Activated effector memory CD4-positive, alpha-beta T cell treated with anti-CD3 and anti-CD28 coated beads, Interleukin-2, amount 50 U/mL, for 16 hours (primary cell): ENCODE data around the gene ZACN.
"Not testable (repeated sequence)": the region's sequence is repeated elsewhere in the genome, so short reads cannot be mapped to it uniquely, and the experiment has no call there.

Source experiments
- DNase-seq: peaks from one replicate; pipeline ENCODE4 v3.0.0-alpha.2; 2020

Gene ZACN

GRCh38 chr17:76078860-76079534 lies at the start of gene ZACN:
TSS of gene ZACN (plus strand) at chr17:76079182. CDS start at chr17:76079265, 83 bp downstream.
- DNase-seq, result no peak

- no peak for DNase-seq
These were observed 46.8 kb upstream of the ZACN start for GRCh38 chr17:76032073-76032779.

- DNase-seq, result no peak
These were observed 46.2 kb upstream of the ZACN start for GRCh38 chr17:76032780-76033108.

- no peak for DNase-seq
These were observed 45.8 kb upstream of the ZACN start for GRCh38 chr17:76033139-76033538.

- DNase-seq, result no peak
These were observed 44.3 kb upstream of the ZACN start for GRCh38 chr17:76034428-76035350.

GRCh38 chr17:76036497-76037261 lies 42.3 kb upstream of the ZACN start:
- no peak for DNase-seq

- DNase-seq, result no peak
These were observed 40.9 kb upstream of the ZACN start for GRCh38 chr17:76038050-76038449.

GRCh38 chr17:76039121-76039520 lies 39.9 kb upstream of the ZACN start:
- no peak for DNase-seq

- DNase-seq, result no peak
These were observed 38.6 kb upstream of the ZACN start for GRCh38 chr17:76040376-76040775.

- DNase-seq, result not testable (repeated sequence)
These were observed 36.1 kb upstream of the ZACN start for GRCh38 chr17:76042868-76043267.

- DNase-seq, result not testable (repeated sequence)
These were observed 34.4 kb upstream of the ZACN start for GRCh38 chr17:76044475-76045007.

GRCh38 chr17:76046064-76046463 lies 32.9 kb upstream of the ZACN start:
- no peak for DNase-seq

- no peak for DNase-seq
These were observed 30.9 kb upstream of the ZACN start for GRCh38 chr17:76048025-76048605.

GRCh38 chr17:76048711-76049110 lies 30.3 kb upstream of the ZACN start:
- DNase-seq, result no peak

- no peak for DNase-seq
These were observed 29.7 kb upstream of the ZACN start for GRCh38 chr17:76049239-76049638.

GRCh38 chr17:76049836-76050537 lies 29.0 kb upstream of the ZACN start:
- no peak for DNase-seq

GRCh38 chr17:76050538-76051467 lies 28.2 kb upstream of the ZACN start:
- DNase-seq, result no peak

GRCh38 chr17:76051561-76051960 lies 27.4 kb upstream of the ZACN start:
- DNase-seq, result no peak

- no peak for DNase-seq
These were observed 25.5 kb upstream of the ZACN start for GRCh38 chr17:76053246-76054111.
